ENCODE measurements around the gene GBGT1.

Gene GBGT1

GRCh38 chr9:133161547-133161950, 2.2 kb downstream of the GBGT1 start:
- FAIRE-seq: no peak

- FAIRE-seq: no peak
Observed at GRCh38 chr9:133160742-133161546, 2.8 kb downstream of the GBGT1 start.

GRCh38 chr9:133158695-133159094, 5.0 kb downstream of the GBGT1 start:
- no peak for FAIRE-seq

DNA sequence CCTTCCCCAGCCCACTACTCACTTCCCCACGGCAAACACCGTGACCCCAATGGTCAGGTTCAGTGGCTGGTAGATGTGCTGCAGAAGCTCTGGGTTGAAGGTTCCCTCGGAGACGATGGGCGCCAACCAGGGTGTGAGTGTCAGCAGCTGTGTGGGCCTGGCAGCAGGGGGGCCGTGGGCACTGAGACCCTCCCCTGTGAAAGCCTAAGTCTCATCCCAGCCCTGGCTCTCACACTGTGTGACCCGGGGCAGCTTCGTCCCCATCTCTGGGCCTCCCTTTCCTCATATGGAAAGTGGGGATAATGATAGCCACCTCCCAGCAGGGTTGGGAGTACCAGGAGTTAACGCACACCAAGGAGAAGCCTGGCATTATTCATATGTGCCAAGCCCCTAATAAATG, 8.6 kb downstream of the GBGT1 start:
- FAIRE-seq: no peak

DNA sequence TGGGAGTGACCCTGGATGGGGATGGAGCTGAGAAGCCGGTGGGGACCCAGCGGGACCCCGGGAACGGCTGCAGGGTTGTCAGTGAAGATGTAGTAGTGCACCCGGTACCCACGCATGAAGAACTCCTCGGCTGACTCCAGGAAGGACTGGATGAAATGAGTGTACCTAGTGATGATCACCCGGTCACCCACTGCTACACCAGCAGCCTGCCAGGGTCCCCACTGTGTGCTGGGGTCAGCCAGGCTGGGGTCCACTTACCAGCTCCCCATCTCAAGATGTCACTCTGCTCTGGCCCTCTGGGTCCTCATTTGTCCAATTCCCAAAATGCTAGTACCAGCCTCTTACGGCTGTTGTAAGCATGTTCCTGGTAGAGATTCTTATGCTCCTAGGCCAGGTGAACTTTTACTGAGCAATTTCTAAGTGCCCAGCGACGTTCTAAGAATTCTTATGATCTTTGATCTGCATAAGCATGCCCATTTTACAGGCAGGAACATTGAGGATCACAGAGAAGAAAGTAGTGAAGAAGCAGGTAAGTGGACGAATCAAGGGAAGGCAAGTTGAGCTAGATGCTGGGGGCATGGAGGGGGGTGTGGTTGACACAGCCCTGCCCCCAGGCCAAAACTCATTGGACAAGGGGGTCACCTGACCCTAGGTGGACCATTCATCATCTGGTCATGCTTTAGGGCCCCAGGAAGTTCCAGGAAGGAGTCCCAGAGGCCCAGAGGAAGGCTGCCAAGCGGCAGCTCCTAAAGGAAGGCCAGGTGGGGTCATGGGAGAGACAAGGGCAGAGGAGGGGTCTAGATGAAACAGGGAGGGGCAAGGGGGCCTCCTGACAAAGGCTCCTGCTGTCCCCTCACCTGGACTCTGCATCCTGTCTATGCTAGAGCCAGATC, 9.4 kb downstream of the GBGT1 start:
- FAIRE-seq: no peak

GRCh38 chr9:133153227-133154096, 10.3 kb downstream of the GBGT1 start:
- no peak for FAIRE-seq

DNA sequence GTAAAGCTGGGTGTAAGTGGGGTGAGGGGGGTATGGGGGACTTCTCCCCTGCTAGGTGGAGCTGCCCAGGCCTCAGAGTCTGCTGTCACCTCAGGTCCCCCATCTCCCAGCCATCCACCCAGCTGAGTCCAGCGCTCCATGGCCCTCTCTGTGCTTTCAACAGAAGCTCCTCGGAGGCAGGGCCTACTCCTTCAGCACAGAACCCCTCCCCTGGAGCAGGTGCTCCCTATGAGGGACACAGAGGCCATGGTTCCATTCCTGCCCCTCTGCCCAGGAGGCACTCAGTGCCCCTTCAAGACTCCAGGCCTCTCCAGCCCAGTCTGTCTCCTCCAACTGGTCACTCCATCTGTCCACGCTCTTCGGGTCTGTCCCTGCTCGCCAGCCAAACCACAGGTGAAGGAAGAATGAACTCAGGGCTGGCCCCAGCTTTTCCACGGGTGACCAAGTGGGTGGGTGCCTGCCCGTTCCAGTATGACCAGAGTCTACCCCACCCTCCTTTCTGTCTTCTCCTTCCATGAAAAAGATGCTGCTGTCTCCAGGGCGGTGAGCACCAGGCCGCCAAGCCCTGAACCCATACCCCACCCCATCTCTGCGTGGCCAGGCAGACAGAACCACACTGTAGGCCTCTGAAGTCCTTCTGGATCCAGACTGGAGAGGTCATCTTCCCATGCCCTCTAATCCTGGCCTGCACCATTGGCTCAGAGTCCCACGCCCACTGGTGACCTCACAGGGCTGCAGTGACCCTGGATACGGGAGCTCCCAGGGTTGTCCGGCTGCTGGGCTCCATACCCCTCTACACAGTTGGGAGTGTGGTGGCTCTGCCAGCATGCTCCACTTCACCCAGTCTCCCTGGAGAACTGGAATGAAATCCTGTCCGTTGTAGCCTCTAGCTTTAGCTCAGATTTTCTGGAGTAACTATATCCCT, 11.9 kb downstream of the GBGT1 start:
- FAIRE-seq: no peak

- FAIRE-seq: no peak
Observed at GRCh38 chr9:133151041-133151440, 12.7 kb downstream of the GBGT1 start.

- FAIRE-seq: no peak
Observed at GRCh38 chr9:133149130-133150015, 14.3 kb downstream of the GBGT1 start.

- FAIRE-seq: no peak
Observed at GRCh38 chr9:133148199-133149129, 15.2 kb downstream of the GBGT1 start.

DNA sequence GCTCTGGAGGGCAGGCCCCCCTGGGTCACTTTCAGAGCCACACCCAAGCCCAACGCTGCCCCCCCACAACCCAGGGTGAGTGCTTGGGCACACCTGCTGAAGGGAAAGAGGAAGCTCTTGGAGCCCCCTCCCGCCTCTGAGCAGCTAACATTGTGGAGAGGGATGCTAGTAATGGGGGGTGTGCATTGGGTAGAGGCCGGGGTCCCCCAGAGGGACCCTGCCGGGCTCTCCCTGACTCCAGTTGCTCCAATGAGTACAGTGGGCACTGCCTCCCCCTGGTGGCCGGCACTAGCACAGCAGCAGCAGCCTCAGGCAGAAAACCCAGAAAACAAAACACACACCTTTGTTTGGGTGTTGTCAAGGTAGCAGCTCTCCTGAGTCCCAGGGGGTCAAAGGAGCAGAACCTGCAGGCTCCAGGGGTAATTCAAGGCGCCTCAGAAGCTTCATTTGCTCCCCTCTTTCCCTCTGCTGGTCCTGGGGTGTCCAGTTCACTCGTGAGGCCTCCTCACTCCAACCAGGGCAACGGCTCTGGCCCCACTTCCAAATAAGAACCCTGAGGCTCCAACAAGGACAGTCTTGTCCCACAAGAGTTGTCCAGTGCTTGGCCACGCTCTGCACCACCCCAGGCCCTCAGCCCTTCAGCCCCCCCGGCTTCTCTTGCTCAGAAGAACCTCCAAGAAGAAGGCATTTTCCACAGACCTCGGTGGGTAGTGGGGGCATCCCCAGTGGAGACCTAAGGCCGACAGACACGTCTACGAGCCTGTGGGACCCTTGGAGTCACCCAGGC, 16.1 kb downstream of the GBGT1 start:
- FAIRE-seq: no peak

DNA sequence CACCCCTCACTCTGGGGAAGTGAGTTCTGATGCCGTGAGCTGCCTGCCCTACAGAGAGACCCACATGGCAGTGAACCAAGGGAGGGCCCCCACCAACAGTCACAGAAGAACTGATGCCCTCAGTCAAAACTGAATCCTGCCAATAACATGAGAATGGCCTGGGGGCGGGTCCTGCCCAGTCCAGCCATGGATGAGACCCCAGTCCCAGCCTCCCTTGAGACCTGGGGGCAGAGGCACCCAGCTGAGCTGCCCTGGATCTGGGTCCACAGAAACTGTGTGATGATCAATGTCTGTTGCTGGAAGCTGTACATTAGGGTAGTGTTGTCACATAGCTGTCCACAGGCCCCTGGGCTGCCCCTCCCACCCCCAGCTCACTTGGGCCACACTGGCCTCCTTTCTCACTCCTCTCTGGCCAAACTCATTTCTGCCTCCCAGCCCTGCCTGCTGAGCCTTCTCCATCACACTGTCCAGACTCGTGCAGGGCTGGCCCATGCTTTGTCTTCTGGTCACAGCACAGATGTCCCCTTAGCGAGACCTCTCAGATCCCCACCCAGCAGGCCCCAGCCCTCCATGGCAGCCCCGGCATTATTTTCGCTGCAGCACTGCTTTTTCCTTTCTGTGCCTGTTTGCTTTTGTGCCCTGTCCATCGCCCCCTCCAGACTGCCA, 16.8 kb downstream of the GBGT1 start:
- FAIRE-seq: no peak

DNA sequence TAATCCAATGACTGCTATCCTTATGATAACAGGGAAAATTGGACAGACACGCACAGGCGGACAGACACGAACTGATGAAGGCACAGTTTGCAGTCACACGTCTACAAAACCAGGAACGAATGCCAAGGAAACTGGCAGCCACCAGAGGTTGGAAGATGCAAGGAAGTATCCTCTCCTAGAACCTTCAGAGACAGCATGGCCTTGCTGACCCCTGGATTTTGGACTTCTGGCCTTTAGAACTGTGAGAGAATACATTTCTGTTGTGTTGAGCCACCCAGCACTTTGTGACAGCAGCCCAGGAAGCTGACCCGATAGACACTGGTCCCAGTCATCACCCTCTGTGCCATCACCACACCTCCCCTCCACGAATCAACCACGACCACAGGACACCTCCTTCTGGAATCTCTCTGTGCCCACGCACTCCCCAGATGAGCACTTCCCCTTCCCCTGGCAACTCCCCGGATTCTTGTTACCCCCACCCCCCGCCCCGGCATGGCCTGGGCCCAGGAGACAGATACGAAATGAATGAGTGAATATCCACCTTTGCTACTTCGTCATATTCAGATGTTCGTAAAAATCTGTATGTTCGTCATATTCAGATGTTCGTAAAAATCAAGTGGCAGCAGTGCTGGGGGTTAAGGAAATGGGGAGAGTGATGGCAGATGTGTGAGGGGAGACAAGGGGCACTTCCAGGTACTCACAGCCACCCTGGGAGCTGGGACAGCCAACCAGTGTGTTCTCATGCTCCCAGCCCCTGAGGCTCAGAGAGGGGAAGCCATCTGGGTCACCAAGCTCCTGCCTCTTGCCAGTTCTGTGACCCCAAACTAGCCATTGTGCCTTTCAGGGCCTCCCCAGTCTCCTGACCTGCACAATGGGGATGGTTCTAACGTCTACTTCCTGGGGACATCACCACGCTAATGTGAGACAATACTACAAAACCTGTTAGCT, 18.5 kb downstream of the GBGT1 start:
- no peak for FAIRE-seq

- FAIRE-seq: no peak
Observed at GRCh38 chr9:133144142-133144903, 19.4 kb downstream of the GBGT1 start.

DNA sequence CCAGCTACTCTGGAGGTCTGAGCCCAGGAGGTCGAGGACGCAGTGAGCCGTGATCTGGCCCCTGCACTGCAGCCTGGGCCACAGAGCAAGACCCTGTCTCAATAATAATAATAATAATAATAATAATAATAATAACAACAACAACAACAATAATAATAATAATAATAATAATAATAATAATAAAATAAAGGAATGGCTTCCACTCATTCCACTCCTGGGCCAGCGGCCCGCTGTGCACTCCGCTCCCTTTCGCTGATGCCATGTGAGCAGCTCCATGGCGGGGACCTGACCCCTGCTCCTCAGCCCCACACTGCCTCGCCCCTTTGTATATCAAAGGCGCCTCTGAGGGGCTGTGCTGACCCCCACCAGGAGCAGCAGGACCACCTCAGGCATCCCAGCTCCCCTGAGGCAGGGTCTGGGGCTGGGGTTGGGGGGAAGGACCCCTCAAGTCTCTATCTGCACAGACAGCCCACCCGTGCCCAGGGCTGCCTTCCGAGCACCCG, 20.0 kb downstream of the GBGT1 start:
- no peak for FAIRE-seq
